GM04504 (cell line): ENCODE results near the gene PEX26.
"Not testable (repeated sequence)": the region's sequence is repeated elsewhere in the genome, so short reads cannot be mapped to it uniquely, and the experiment has no call there.

Experiments
- DNase-seq: peaks from one replicate; pipeline ENCODE4 v3.0.0-alpha.2; 2012; ENCODE audit warnings: low read depth

The PEX26 gene

GRCh38 chr22:18056807-18057474 is 20.8 kb upstream of the PEX26 start:
- DNase-seq: no peak

GRCh38 chr22:18057568-18058209 is 20.1 kb upstream of the PEX26 start:
- peak; percentile 95 for DNase-seq

GRCh38 chr22:18058371-18059093 is 19.3 kb upstream of the PEX26 start:
- no peak for DNase-seq

GRCh38 chr22:18059094-18059417 is 18.7 kb upstream of the PEX26 start:
- DNase-seq: no peak

GRCh38 chr22:18059473-18059872 is 18.3 kb upstream of the PEX26 start:
- no peak for DNase-seq

- no peak for DNase-seq
These were observed 17.8 kb upstream of the PEX26 start for GRCh38 chr22:18059991-18060390.

GRCh38 chr22:18060646-18061620 is 16.9 kb upstream of the PEX26 start:
- no peak for DNase-seq

GRCh38 chr22:18062421-18062820 is 15.4 kb upstream of the PEX26 start:
- DNase-seq: no peak

- no peak for DNase-seq
These were observed 14.5 kb upstream of the PEX26 start for GRCh38 chr22:18063306-18063705.

- DNase-seq: not testable (repeated sequence)
These were observed 14.1 kb upstream of the PEX26 start for GRCh38 chr22:18063715-18064114.

- DNase-seq: no peak
These were observed 13.2 kb upstream of the PEX26 start for GRCh38 chr22:18064636-18065035.

GRCh38 chr22:18065256-18065655 is 12.5 kb upstream of the PEX26 start:
- DNase-seq: no peak

- DNase-seq: no peak
These were observed 11.5 kb upstream of the PEX26 start for GRCh38 chr22:18066181-18066859.

- DNase-seq: no peak
These were observed 10.7 kb upstream of the PEX26 start for GRCh38 chr22:18067121-18067520.

GRCh38 chr22:18067548-18068341 is 10.0 kb upstream of the PEX26 start:
- DNase-seq: no peak

GRCh38 chr22:18068381-18068988 is 9.3 kb upstream of the PEX26 start:
- DNase-seq: no peak

- no peak for DNase-seq
These were observed 8.7 kb upstream of the PEX26 start for GRCh38 chr22:18069041-18069440.

- DNase-seq: no peak
These were observed 7.7 kb upstream of the PEX26 start for GRCh38 chr22:18070041-18070440.

GRCh38 chr22:18070556-18071306 is 7.1 kb upstream of the PEX26 start:
- no peak for DNase-seq
